ENCODE measurements around the gene BTG1.
"Not testable (repeated sequence)": the region's sequence is repeated elsewhere in the genome, so short reads cannot be mapped to it uniquely, and the experiment has no call there.

Gene BTG1

DNA sequence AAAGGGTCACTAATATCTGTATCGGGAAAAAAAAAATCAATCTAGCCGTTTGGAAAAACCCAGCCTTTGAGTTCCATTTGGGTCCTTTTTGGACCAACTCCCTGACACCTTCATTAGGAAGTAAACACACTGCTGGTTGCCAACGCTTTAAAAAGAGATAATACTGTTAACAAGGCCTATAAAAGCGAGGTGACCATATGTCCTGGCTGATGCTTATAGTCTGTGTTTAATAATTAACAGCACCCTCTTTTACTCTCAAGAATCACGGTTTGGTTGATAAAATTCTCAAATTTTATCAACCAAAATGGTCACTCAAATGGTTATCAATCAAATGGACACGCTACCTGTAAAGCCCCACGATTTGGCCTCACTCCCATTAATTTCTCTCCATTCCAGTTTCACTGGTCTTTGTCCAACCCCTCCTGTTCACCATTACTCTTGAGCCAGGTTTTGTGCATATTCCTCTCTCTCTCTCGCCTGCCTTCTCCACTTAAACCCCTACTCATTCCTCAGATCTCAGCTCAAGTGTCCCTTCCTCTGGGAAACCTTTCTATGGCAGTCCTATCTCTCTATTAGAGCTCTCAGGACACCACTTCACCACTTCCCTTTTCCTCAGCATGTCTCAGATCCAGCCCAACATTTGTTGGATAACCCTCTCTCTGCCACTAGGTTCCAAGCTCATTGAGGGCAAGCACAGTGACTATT lies 9.5 kb downstream of the BTG1 start:
- H3K4me3 ChIP-seq (replicated peaks in 1 of 2; ENCODE audit: low read depth in 2 of 2, low read length in 2 of 2), result no peak overlapping the region
- TF ChIP-seq, protein P1, sequence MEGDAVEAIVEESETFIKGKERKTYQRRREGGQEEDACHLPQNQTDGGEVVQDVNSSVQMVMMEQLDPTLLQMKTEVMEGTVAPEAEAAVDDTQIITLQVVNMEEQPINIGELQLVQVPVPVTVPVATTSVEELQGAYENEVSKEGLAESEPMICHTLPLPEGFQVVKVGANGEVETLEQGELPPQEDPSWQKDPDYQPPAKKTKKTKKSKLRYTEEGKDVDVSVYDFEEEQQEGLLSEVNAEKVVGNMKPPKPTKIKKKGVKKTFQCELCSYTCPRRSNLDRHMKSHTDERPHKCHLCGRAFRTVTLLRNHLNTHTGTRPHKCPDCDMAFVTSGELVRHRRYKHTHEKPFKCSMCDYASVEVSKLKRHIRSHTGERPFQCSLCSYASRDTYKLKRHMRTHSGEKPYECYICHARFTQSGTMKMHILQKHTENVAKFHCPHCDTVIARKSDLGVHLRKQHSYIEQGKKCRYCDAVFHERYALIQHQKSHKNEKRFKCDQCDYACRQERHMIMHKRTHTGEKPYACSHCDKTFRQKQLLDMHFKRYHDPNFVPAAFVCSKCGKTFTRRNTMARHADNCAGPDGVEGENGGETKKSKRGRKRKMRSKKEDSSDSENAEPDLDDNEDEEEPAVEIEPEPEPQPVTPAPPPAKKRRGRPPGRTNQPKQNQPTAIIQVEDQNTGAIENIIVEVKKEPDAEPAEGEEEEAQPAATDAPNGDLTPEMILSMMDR (IDR thresholded peaks at IDR 0.05; ENCODE audit: low read depth, low read length), result no peak
- no peak for DNase-seq (ENCODE audit: low read depth in 2 of 2)

DNA sequence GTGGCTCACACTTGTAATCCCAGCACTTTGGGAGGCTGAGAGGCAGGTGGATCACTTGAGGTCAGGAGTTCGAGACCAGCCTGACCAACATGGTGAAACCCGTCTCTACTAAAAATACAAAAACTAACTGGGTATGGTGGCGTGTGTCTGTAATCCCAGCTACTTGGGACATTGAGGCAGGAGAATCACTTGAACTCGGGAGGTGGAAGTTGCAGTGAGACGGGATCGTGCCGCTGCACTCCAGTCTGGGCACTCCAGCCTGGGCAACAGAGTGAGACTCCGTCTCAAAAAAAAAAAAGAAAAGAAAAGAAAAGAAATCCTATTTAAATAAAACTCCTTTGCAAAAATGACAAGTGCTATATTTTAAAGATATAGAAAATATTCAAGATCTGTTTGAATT lies 10.1 kb downstream of the BTG1 start:
- DNase-seq (ENCODE audit: low read depth in 2 of 2); H3K4me3 ChIP-seq (replicated peaks in 1 of 2; ENCODE audit: low read depth in 2 of 2, low read length in 2 of 2): not testable (repeated sequence)

DNA sequence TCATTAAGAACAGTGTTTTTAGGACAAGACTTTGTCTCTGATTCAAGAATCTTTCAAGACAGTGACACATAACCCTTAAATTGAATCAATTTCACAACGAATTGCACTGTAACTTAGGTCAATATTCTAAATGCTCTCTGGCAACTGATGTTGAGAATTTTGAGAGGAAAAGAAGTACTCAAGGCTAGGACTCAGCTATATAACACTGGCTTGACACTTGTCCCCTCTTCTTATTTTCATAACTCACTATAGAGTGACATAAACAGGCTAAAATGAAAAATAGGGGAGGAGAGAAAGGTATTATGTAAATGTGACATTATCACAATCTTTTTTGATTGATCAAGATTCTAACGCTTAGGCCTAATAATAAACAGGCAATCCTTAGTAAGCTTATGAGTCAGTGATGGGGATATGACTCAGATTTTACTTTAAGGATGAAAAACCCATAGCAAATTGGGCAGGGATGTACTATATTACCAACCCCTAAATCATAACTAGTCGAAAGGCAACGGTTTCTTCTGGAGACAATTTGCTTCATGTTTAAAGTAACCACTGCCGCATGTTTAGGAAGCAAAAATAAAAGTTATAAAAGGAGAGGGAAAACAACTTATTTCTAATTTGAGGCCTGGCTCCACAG lies 10.9 kb downstream of the BTG1 start:
- TF ChIP-seq, protein P1 (IDR thresholded peaks at IDR 0.05; ENCODE audit: low read depth, low read length), result no peak
- no peak overlapping the region for H3K4me3 ChIP-seq (replicated peaks in 1 of 2; ENCODE audit: low read depth in 2 of 2, low read length in 2 of 2)
- peak; percentile 36 to 83 for DNase-seq (ENCODE audit: low read depth in 2 of 2)

DNA sequence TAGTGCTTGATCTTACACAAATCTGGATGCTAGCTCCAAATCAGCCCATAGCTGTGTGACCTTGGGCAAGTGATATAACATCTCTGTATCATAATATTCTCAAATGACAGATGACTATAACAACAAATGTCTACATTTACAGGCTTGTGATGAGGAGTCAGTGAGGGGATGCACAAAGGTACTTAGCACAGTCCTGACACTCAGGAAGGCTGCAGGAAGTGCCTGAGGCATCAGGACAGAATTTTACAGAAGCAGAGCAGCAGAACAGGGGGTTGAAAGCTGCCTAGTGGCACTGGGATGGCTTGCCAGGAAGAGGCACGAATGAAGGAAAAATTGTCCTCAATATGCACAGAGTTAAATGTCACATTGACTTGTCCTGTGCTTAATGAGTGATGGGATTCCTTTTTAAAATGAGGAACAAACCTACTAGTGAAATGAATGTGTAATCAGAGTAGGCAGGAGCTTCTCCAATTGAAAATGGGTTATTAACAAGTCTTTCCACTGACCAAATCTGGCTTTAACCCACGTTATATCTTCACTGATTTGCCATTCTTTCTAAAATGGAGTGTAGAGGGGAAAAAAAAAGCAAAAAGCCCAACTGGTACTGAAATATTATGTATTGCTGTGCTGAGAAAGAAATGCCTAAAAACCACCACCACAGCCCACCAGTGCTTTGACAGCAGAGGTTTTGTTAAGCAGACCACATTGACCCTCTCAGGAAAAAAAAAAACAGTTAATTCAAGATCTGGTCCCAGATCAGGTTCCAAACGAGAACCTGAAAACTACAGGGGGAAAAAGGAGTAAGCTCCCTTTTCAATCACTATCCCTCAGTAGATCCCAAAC lies 11.6 kb downstream of the BTG1 start:
- no peak overlapping the region for H3K4me3 ChIP-seq (replicated peaks in 1 of 2; ENCODE audit: low read depth in 2 of 2, low read length in 2 of 2)
- DNase-seq (ENCODE audit: low read depth in 2 of 2), result no peak
- TF ChIP-seq, protein P1 (IDR thresholded peaks at IDR 0.05; ENCODE audit: low read depth, low read length), result no peak

GRCh38 chr12:92133171-92133570 lies 12.5 kb downstream of the BTG1 start:
- peak in 1 of 2 donors; percentile 75 for DNase-seq (ENCODE audit: low read depth in 2 of 2)
- TF ChIP-seq, protein P1 (IDR thresholded peaks at IDR 0.05; ENCODE audit: low read depth, low read length), result no peak
- H3K4me3 ChIP-seq (replicated peaks in 1 of 2; ENCODE audit: low read depth in 2 of 2, low read length in 2 of 2), result no peak overlapping the region

GRCh38 chr12:92132288-92132687 lies 13.4 kb downstream of the BTG1 start:
- TF ChIP-seq, protein P1 (IDR thresholded peaks at IDR 0.05; ENCODE audit: low read depth, low read length), result no peak
- no peak overlapping the region for H3K4me3 ChIP-seq (replicated peaks in 1 of 2; ENCODE audit: low read depth in 2 of 2, low read length in 2 of 2)
- no peak for DNase-seq (ENCODE audit: low read depth in 2 of 2)

DNA sequence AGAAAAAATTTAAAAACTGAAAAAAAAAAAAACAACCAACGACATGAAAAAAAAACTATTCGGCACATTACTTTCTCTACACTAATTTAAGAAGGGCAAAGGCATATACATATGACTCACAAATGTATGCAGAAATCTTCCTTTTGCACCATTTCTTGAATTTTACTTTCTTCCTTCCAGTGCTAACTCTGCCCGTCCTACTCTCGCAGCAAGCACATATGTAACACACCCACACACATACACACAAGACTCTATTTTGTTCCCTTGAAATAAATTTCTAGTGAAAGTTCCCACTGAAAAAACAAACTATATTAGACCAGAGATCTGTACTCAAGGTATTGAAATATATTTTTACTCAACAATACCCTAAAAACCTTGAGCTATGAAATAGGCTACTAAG lies 14.6 kb downstream of the BTG1 start:
- TF ChIP-seq, protein P1 (IDR thresholded peaks at IDR 0.05; ENCODE audit: low read depth, low read length), result no peak
- DNase-seq (ENCODE audit: low read depth in 2 of 2), result peak in 1 of 2 donors; percentile 24
- H3K4me3 ChIP-seq (replicated peaks in 1 of 2; ENCODE audit: low read depth in 2 of 2, low read length in 2 of 2), result no peak overlapping the region
